Measurements from ENCODE around the gene NUDCD3. TPM values are rescaled to one million over a fixed set of nuclear protein-coding genes. Genes with fewer than 3 reads are reported as not detected.

NUDCD3 gene
- total and polyA plus RNA-seq, 4 donors = 15.4 to 30.7 (median 24.3) TPM

- WGBS = 87% methylated on average over 10 of the region's 10 CpGs
- no peaks in the 10 kb centered on the region for H3K27me3 ChIP-seq (ENCODE audit: control insufficient read depth in 4 of 4, insufficient read depth in 4 of 4, low read length in 3 of 4)
- H3K27ac ChIP-seq (ENCODE audit: low read depth in 1 of 2, low read length in 2 of 2) = no peak overlapping the region
- no peak overlapping the region for H3K4me3 ChIP-seq (ENCODE audit: low read depth in 1 of 3, low read length in 3 of 3)
- H3K9ac ChIP-seq (ENCODE audit: low read depth in 1 of 2, low read length in 2 of 2) = no peak overlapping the region
- peaks cover 9 to 44% (median 33%) of the 10 kb centered on the region in 4 donors for H3K36me3 ChIP-seq (ENCODE audit: control insufficient read depth in 4 of 4, insufficient read depth in 3 of 4, low read depth in 1 of 4, low read length in 3 of 4)
- H3K4me1 ChIP-seq (ENCODE audit: control insufficient read depth in 4 of 4, insufficient read depth in 4 of 4, low read length in 3 of 4) = no peaks in the 10 kb centered on the region
- no peaks in the 10 kb centered on the region for H3K9me3 ChIP-seq (ENCODE audit: control insufficient read depth in 4 of 4, low read length in 3 of 4)
- no peak for DNase-seq (ENCODE audit: low spot score)
- no peak for TF ChIP-seq RXRA (IDR thresholded peaks at IDR 0.05)
- TF ChIP-seq GABPA (IDR thresholded peaks at IDR 0.05 in 1 of 2, conservative IDR thresholded peaks at IDR 0.05 in 1 of 2) = no peak
- no peak for TF ChIP-seq ZBTB33 (IDR thresholded peaks at IDR 0.05)
- TF ChIP-seq EGR1 (IDR thresholded peaks at IDR 0.05; ENCODE audit: low read depth in 2 of 2) = no peak
Measured at GRCh38 chr7:44515590-44516268, 25.3 kb upstream of the NUDCD3 start.

- H3K36me3 ChIP-seq (ENCODE audit: control insufficient read depth in 4 of 4, insufficient read depth in 3 of 4, low read depth in 1 of 4, low read length in 3 of 4) = peaks cover 9 to 31% (median 24%) of the 10 kb centered on the region in 4 donors
- WGBS = 95% methylated on average over 7 of the region's 7 CpGs
- H3K4me1 ChIP-seq (ENCODE audit: control insufficient read depth in 4 of 4, insufficient read depth in 4 of 4, low read length in 3 of 4) = no peaks in the 10 kb centered on the region
- H3K9me3 ChIP-seq (ENCODE audit: control insufficient read depth in 4 of 4, low read length in 3 of 4) = no peaks in the 10 kb centered on the region
- no peak overlapping the region for H3K4me3 ChIP-seq (ENCODE audit: low read depth in 1 of 3, low read length in 3 of 3)
- TF ChIP-seq TAF1 (conservative IDR thresholded peaks at IDR 0.05) = no peak
- TF ChIP-seq RXRA (IDR thresholded peaks at IDR 0.05) = no peak
- no peak for TF ChIP-seq FOXA1 (IDR thresholded peaks at IDR 0.05)
- TF ChIP-seq RAD21 (IDR thresholded peaks at IDR 0.05) = no peak
- TF ChIP-seq FOXA2 (IDR thresholded peaks at IDR 0.05) = no peak
- no peak for TF ChIP-seq EGR1 (IDR thresholded peaks at IDR 0.05; ENCODE audit: low read depth in 2 of 2)
- no peak for TF ChIP-seq HNF4G (IDR thresholded peaks at IDR 0.05)
- no peak for TF ChIP-seq REST (IDR thresholded peaks at IDR 0.05)
- TF ChIP-seq, protein P1, sequence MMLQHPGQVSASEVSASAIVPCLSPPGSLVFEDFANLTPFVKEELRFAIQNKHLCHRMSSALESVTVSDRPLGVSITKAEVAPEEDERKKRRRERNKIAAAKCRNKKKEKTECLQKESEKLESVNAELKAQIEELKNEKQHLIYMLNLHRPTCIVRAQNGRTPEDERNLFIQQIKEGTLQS (IDR thresholded peaks at IDR 0.05) = no peak
- no peak for TF ChIP-seq YY1 (IDR thresholded peaks at IDR 0.05)
- no peak for TF ChIP-seq CTCF (IDR thresholded peaks at IDR 0.05; ENCODE audit: low read depth, low read length, missing input control)
- H3K27me3 ChIP-seq (ENCODE audit: control insufficient read depth in 4 of 4, insufficient read depth in 4 of 4, low read length in 3 of 4) = no peaks in the 10 kb centered on the region
- no peak overlapping the region for H3K9ac ChIP-seq (ENCODE audit: low read depth in 1 of 2, low read length in 2 of 2)
- no peak overlapping the region for H3K27ac ChIP-seq (ENCODE audit: low read depth in 1 of 2, low read length in 2 of 2)
- DNase-seq (ENCODE audit: low spot score) = no peak
Measured at GRCh38 chr7:44512736-44513135, 22.3 kb upstream of the NUDCD3 start.

All from liver (tissue), 9 donors.